ENCODE results near the gene HEATR5B. TPM values are rescaled to one million over a fixed set of nuclear protein-coding genes. Genes with fewer than 3 reads are reported as not detected.

The HEATR5B gene
- total RNA-seq: 44.3 and 50.0 TPM in 2 replicates
- total RNA-seq (2013): 53.5 TPM
- polyA plus RNA-seq: 33.0 and 54.8 TPM in 2 replicates
- 38.1 and 48.5 TPM in 2 replicates for polyA minus RNA-seq

DNA sequence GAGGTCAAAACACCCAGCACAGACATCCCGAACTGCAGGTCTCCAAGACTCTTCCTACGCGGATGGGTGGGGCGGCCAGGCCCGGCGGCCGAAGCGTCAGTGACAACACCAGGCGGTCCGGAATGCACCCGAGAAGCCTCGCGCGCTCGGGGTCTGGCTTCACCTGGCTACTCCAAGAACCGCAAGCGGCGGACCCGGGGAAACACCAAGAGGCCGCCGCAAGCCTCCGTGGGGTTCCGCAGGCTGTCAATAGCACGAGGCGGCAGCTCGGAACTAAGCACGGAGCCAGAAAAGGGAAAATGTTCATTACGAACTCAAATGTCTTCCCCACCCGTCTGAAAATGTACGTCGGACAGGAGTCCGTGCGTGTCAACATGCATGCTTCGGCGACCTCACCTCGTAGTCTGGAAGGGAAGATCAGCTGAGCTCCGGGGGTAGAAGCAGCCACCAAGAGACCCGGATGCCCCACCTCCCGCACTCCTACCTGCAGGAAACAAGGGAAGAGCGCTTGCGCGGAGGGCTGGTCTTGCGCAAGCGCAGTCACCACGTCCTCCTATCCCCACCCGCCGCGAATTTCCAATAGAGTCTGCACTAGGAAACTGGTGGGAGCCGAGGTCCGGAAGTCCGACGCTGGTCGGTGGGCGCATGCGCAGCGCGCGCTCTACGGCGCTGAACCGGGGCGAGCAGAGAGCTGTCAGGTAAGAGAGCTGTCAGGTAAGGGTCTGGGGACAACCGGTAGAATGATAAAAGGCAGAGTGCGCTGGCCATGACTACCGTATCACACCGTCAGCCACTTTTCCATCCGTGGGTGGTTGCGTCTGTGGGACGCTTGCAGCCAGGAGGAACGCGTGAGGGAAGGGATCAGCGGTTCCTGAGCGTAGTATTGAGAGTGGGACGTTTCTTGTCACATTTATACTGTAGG is at the start of gene HEATR5B, which contains the start of gene GPATCH11:
Gene HEATR5B, minus strand, starts transcription at position 500 of the 922 bp plus-strand sequence. CDS start 958 bp downstream, outside the sequence.
Gene GPATCH11, plus strand, starts transcription at position 646 of the 922 bp plus-strand sequence. CDS start 3,864 bp downstream, outside the sequence.
- H3K27me3 Mint-ChIP-seq: no peaks in the 10 kb centered on the region
- Histone ChIP-seq H3K27ac (ENCODE audit: low read length in 2 of 2) (peak within 1 kb of the TSS; percentile 69 to 91), H2AFZ (ENCODE audit: insufficient read depth, low read depth, low read length, poor library complexity, severe bottlenecking) (peak within 1 kb of the TSS; percentile 72), H3K4me3 (ENCODE audit: control extremely low read depth in 1 of 5, extremely low read depth in 1 of 5, insufficient read depth in 1 of 5, low read depth in 2 of 5, low read length in 4 of 5) (peak within 1 kb of the TSS; percentile 75 to 93 (median 89)), H3K4me2 (replicated peaks; ENCODE audit: low read depth, low read length, poor library complexity, severe bottlenecking) (peak within 1 kb of the TSS; percentile 73), H3K36me3 (replicated peaks in 1 of 2; ENCODE audit: control extremely low read depth in 1 of 2, control insufficient read depth in 1 of 2, extremely low read depth in 1 of 2, insufficient read depth in 2 of 2, low read length in 1 of 2) (peaks cover 7 to 36% of the 10 kb centered on the region in 2 experiments), H4K20me1 (ENCODE audit: control insufficient read depth, insufficient read depth, low read length, poor library complexity, severe bottlenecking) (no peaks in the 10 kb centered on the region), H3K9ac (ENCODE audit: low read length) (peak within 1 kb of the TSS; percentile 69), H3K9me3 (ENCODE audit: control extremely low read depth in 1 of 3, control insufficient read depth in 2 of 3, insufficient read depth in 1 of 3, low read length in 2 of 3) (no peaks in the 10 kb centered on the region), H3K79me2 (ENCODE audit: control insufficient read depth, insufficient read depth, low read length) (peaks cover 56% of the 10 kb centered on the region), H3K4me1 (ENCODE audit: control insufficient read depth in 2 of 2, insufficient read depth in 2 of 2, low read length in 2 of 2) (peaks cover 67 to 73% of the 10 kb centered on the region in 2 donors), H3K27me3 (replicated peaks in 1 of 4; ENCODE audit: control extremely low read depth in 1 of 4, control insufficient read depth in 3 of 4, insufficient read depth in 4 of 4, low read length in 3 of 4) (no peaks in the 10 kb centered on the region)
- ATAC-seq (ENCODE audit: low read depth) (peak; percentile 81), DNase-seq (peak; percentile 94)
- H3K9me3 Mint-ChIP-seq (ENCODE audit: insufficient read depth): no peaks in the 10 kb centered on the region
- ChIA-PET POLR2A (interaction anchor here (1.2 kb wide), 1 partner anchor 73 kb away, joined by 4 read pairs; the partner anchor contains the start of gene EIF2AK2), CTCF (no interaction called here)
- WGBS (ENCODE audit: insufficient coverage): under 1% methylated on average over 69 of the region's 74 CpGs
- intact Hi-C loops (cut with micrococcal nuclease): loop anchor here (1.0 to 5.0 kb wide), 7 partner anchors 72 to 308 kb away; partner anchors contain the start of genes CEBPZ, CEBPZOS, EIF2AK2 and NDUFAF7
- H3K4me3 Mint-ChIP-seq: peak within 1 kb of the TSS; percentile 76
- peaks cover 61% of the 10 kb centered on the region for H3K4me1 Mint-ChIP-seq
- H3K27ac Mint-ChIP-seq: peak within 1 kb of the TSS; percentile 84
- TF ChIP-seq, protein P1, sequence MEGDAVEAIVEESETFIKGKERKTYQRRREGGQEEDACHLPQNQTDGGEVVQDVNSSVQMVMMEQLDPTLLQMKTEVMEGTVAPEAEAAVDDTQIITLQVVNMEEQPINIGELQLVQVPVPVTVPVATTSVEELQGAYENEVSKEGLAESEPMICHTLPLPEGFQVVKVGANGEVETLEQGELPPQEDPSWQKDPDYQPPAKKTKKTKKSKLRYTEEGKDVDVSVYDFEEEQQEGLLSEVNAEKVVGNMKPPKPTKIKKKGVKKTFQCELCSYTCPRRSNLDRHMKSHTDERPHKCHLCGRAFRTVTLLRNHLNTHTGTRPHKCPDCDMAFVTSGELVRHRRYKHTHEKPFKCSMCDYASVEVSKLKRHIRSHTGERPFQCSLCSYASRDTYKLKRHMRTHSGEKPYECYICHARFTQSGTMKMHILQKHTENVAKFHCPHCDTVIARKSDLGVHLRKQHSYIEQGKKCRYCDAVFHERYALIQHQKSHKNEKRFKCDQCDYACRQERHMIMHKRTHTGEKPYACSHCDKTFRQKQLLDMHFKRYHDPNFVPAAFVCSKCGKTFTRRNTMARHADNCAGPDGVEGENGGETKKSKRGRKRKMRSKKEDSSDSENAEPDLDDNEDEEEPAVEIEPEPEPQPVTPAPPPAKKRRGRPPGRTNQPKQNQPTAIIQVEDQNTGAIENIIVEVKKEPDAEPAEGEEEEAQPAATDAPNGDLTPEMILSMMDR (IDR thresholded peaks at IDR 0.05): no peak
- no peak for TF ChIP-seq EZH2 (IDR thresholded peaks at IDR 0.05; ENCODE audit: borderline replicate concordance, insufficient read depth, low read depth, low read length, poor library complexity, severe bottlenecking)
